ENCODE measurements around the gene PARP16. TPM values are rescaled to one million over a fixed set of nuclear protein-coding genes. Genes with fewer than 3 reads are reported as not detected.
"Not testable (repeated sequence)": the region's sequence is repeated elsewhere in the genome, so short reads cannot be mapped to it uniquely, and the experiment has no call there.

PARP16 gene
- total and polyA plus RNA-seq, 10 donors = 6.4 to 11.3 (median 9.6) TPM

- no peaks in the 10 kb centered on the region for H3K27me3 ChIP-seq (replicated peaks in 1 of 7)
- peaks cover 0 to 15% (median 3%) of the 10 kb centered on the region in 6 donors for H3K36me3 ChIP-seq
- intact Hi-C loops (cut with DNase I; ENCODE audit: low total_unique reads) = loop anchor here (10.0 kb wide), 1 partner anchor 220 kb away; no protein-coding TSS in a partner anchor
- H3K27ac ChIP-seq = no peak overlapping the region
- no peak for DNase-seq
- WGBS, 5 donors = 55 to 73% (median 69%) methylated on average over 4 of the region's 4 CpGs
- H3K4me3 ChIP-seq = no peak overlapping the region
- no peaks in the 10 kb centered on the region for H3K9me3 ChIP-seq
- H3K4me1 ChIP-seq = peaks cover 0 to 20% (median 2%) of the 10 kb centered on the region in 6 donors
- no peak for TF ChIP-seq POLR2AphosphoS5 (IDR thresholded peaks at IDR 0.05)
These were observed 11.5 kb downstream of the PARP16 start for GRCh38 chr15:65275104-65275727.

GRCh38 chr15:65270811-65271545 lies 15.7 kb downstream of the PARP16 start:
- intact Hi-C loops (cut with DNase I; ENCODE audit: low total_unique reads) = loop anchor here (10.0 kb wide), 1 partner anchor 216 kb away; no protein-coding TSS in a partner anchor
- H3K4me1 ChIP-seq = peaks cover 0 to 20% (median 2%) of the 10 kb centered on the region in 6 donors
- H3K36me3 ChIP-seq = peaks cover 0 to 39% (median 17%) of the 10 kb centered on the region in 6 donors
- 55 to 73% (median 58%) methylated on average over 10 to 15 of the region's 15 CpGs for WGBS, 5 donors
- not testable (repeated sequence) for H3K9me3 ChIP-seq; H3K27me3 ChIP-seq (replicated peaks in 1 of 7); H3K27ac ChIP-seq; DNase-seq; H3K4me3 ChIP-seq
- TF ChIP-seq, protein P1, sequence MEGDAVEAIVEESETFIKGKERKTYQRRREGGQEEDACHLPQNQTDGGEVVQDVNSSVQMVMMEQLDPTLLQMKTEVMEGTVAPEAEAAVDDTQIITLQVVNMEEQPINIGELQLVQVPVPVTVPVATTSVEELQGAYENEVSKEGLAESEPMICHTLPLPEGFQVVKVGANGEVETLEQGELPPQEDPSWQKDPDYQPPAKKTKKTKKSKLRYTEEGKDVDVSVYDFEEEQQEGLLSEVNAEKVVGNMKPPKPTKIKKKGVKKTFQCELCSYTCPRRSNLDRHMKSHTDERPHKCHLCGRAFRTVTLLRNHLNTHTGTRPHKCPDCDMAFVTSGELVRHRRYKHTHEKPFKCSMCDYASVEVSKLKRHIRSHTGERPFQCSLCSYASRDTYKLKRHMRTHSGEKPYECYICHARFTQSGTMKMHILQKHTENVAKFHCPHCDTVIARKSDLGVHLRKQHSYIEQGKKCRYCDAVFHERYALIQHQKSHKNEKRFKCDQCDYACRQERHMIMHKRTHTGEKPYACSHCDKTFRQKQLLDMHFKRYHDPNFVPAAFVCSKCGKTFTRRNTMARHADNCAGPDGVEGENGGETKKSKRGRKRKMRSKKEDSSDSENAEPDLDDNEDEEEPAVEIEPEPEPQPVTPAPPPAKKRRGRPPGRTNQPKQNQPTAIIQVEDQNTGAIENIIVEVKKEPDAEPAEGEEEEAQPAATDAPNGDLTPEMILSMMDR (IDR thresholded peaks at IDR 0.05 in 8 of 11, conservative IDR thresholded peaks at IDR 0.05 in 3 of 11) = peak in 9 of 11 experiments; percentile 14 to 66 (median 49)

DNA sequence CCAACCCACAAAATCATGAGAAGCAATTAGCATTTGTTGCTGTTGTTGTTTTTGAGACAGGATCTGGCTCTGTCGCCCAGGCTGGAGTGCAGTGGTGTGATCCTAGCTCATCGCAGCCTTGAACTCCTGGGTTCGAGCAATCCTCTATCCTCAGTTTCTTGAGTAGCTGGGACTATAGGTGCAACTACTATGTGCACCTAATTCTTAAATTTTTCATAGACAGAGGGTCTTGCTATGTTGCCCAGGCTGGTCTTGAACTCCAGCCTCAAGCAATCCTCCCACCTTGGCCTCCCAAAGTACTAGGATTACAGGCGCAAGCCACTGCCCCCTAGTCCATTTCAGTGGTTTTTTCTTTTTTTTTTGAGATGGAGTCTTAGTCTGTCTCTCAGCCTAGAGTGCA lies 18.3 kb downstream of the PARP16 start:
- intact Hi-C loops (cut with DNase I; ENCODE audit: low total_unique reads) = no loop called here
- peaks cover 0 to 65% (median 27%) of the 10 kb centered on the region in 6 donors for H3K36me3 ChIP-seq
- no peaks in the 10 kb centered on the region for H3K9me3 ChIP-seq
- TF ChIP-seq POLR2A (IDR thresholded peaks at IDR 0.05) = no peak
- TF ChIP-seq, protein P1 (IDR thresholded peaks at IDR 0.05 in 8 of 11, conservative IDR thresholded peaks at IDR 0.05 in 3 of 11) = no peak
- no peak for TF ChIP-seq POLR2AphosphoS5 (IDR thresholded peaks at IDR 0.05)
- DNase-seq = no peak
- no peak overlapping the region for H3K4me3 ChIP-seq
- H3K27me3 ChIP-seq (replicated peaks in 1 of 7) = no peaks in the 10 kb centered on the region
- H3K27ac ChIP-seq = no peak overlapping the region
- peaks cover 0 to 8% (median 0%) of the 10 kb centered on the region in 6 donors for H3K4me1 ChIP-seq
- WGBS, 5 donors = 94 to 100% (median 96%) methylated on average over 4 of the region's 4 CpGs

DNA sequence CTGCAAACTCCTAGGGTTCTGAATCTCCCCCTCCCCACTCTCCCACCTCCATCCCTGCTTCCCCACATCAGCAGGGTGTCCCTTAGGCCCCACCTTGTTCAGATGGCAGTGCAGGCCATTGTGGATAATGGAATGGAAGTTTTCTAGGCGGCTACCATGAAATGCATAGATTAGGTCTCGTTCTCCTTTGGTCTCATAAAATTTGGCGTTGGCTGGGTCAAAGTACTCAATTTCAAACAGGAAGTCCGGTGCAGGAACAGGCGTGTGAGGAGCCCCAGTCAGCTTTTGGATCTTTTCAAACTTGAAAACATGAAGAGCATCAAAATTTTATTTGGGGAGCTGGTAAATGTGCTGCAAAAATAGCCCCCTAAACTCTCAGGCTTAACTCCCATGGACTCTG lies 20.2 kb downstream of the PARP16 start:
- WGBS, 5 donors = 82 to 91% (median 87%) methylated on average over 5 of the region's 5 CpGs
- Histone ChIP-seq H3K36me3 (peaks cover 0 to 84% (median 42%) of the 10 kb centered on the region in 6 donors), H3K4me3 (no peak overlapping the region), H3K9me3 (no peaks in the 10 kb centered on the region), H3K4me1 (peaks cover 0 to 7% (median 0%) of the 10 kb centered on the region in 6 donors), H3K27me3 (replicated peaks in 1 of 7) (no peaks in the 10 kb centered on the region), H3K27ac (no peak overlapping the region)
- DNase-seq = no peak
- intact Hi-C loops (cut with DNase I; ENCODE audit: low total_unique reads) = no loop called here
- TF ChIP-seq POLR2AphosphoS5 (IDR thresholded peaks at IDR 0.05) = no peak
- no peak for TF ChIP-seq POLR2A (IDR thresholded peaks at IDR 0.05)
- TF ChIP-seq, protein P1 (IDR thresholded peaks at IDR 0.05 in 8 of 11, conservative IDR thresholded peaks at IDR 0.05 in 3 of 11) = no peak
